ENCODE measurements around the gene CAPZB.
"Not testable (repeated sequence)": the region's sequence is repeated elsewhere in the genome, so short reads cannot be mapped to it uniquely, and the experiment has no call there.

Gene CAPZB

GRCh38 chr1:19515201-19515600 is 29.9 kb upstream of the CAPZB start:
- no peaks in the 10 kb centered on the region for H3K9me3 ChIP-seq (ENCODE audit: control insufficient read depth, low read length)
- H3K9ac ChIP-seq (ENCODE audit: low read length) = no peak overlapping the region
- DNase-seq (ENCODE audit: low read depth) = no peak
- H3K4me3 ChIP-seq (ENCODE audit: low read length) = no peak overlapping the region
- H3K36me3 ChIP-seq (ENCODE audit: control insufficient read depth, insufficient read depth, low read length, severe bottlenecking) = no peaks in the 10 kb centered on the region
- peaks cover 23% of the 10 kb centered on the region for H3K4me1 ChIP-seq (ENCODE audit: control insufficient read depth, insufficient read depth, low read length)
- no peaks in the 10 kb centered on the region for H3K27me3 ChIP-seq (replicated peaks; ENCODE audit: control insufficient read depth, insufficient read depth, low read length)

DNA sequence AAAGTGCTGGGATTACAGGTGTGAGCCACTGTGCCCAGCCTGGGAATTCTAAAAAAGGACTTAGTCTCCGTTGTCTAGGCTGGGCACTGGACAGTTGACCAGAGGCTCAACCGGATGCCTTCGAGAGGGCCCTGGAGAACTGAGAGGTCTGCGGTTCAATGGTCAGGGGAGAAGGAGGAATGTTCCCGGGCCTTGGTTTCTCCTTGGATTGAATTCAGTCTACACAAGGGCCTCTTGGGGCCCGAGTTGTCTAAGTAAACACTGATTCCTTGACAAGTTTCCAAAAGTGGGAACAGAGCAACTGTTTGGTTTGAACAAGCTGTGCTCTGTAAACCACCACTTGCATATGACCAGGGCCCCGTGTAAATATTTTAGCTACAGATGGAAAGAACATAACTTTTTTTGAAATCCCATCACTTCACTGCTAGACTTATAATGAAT is 29.1 kb upstream of the CAPZB start:
- no peaks in the 10 kb centered on the region for H3K9me3 ChIP-seq (ENCODE audit: control insufficient read depth, low read length)
- DNase-seq (ENCODE audit: low read depth) = peak; percentile 21
- no peaks in the 10 kb centered on the region for H3K27me3 ChIP-seq (replicated peaks; ENCODE audit: control insufficient read depth, insufficient read depth, low read length)
- H3K4me3 ChIP-seq (ENCODE audit: low read length) = no peak overlapping the region
- H3K9ac ChIP-seq (ENCODE audit: low read length) = peak overlapping the region; percentile 27
- H3K36me3 ChIP-seq (ENCODE audit: control insufficient read depth, insufficient read depth, low read length, severe bottlenecking) = no peaks in the 10 kb centered on the region
- H3K4me1 ChIP-seq (ENCODE audit: control insufficient read depth, insufficient read depth, low read length) = peaks cover 23% of the 10 kb centered on the region

DNA sequence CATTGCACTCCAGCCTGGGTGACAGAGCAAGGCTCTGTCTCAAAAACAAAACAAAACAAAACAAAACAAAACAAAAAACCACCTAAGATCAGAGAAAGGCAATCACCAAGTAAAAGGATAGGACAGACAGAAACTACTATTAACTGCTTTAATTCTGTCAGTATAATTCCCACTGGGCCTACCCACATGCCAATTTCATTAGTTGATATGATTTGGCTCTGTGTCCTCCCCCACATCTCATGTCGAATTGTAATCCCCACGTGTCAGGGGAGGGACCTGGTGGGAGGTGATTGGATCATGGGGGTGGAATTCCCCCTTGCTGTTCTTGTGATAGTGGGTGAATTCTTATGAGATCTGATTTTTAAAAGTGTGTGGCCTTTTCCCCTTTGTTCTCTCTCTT is 27.2 kb upstream of the CAPZB start:
- DNase-seq (ENCODE audit: low read depth) = no peak
- Histone ChIP-seq H3K9ac (ENCODE audit: low read length) (no peak overlapping the region), H3K27me3 (replicated peaks; ENCODE audit: control insufficient read depth, insufficient read depth, low read length) (no peaks in the 10 kb centered on the region), H3K36me3 (ENCODE audit: control insufficient read depth, insufficient read depth, low read length, severe bottlenecking) (no peaks in the 10 kb centered on the region), H3K4me1 (ENCODE audit: control insufficient read depth, insufficient read depth, low read length) (peaks cover 23% of the 10 kb centered on the region), H3K4me3 (ENCODE audit: low read length) (no peak overlapping the region), H3K9me3 (ENCODE audit: control insufficient read depth, low read length) (no peaks in the 10 kb centered on the region)

GRCh38 chr1:19511116-19511515 is 25.8 kb upstream of the CAPZB start:
- peaks cover 27% of the 10 kb centered on the region for H3K4me1 ChIP-seq (ENCODE audit: control insufficient read depth, insufficient read depth, low read length)
- no peaks in the 10 kb centered on the region for H3K9me3 ChIP-seq (ENCODE audit: control insufficient read depth, low read length)

GRCh38 chr1:19509647-19510046 is 24.3 kb upstream of the CAPZB start:
- not testable (repeated sequence) for H3K9me3 ChIP-seq (ENCODE audit: control insufficient read depth, low read length); H3K4me3 ChIP-seq (ENCODE audit: low read length); H3K27me3 ChIP-seq (replicated peaks; ENCODE audit: control insufficient read depth, insufficient read depth, low read length); H3K36me3 ChIP-seq (ENCODE audit: control insufficient read depth, insufficient read depth, low read length, severe bottlenecking); H3K9ac ChIP-seq (ENCODE audit: low read length); DNase-seq (ENCODE audit: low read depth)
- peaks cover 36% of the 10 kb centered on the region for H3K4me1 ChIP-seq (ENCODE audit: control insufficient read depth, insufficient read depth, low read length)

More at GRCh38 chr1:19511116-19511515, 25.8 kb upstream of the CAPZB start:
- Histone ChIP-seq H3K36me3 (ENCODE audit: control insufficient read depth, insufficient read depth, low read length, severe bottlenecking) (no peaks in the 10 kb centered on the region), H3K4me3 (ENCODE audit: low read length) (no peak overlapping the region), H3K9ac (ENCODE audit: low read length) (no peak overlapping the region), H3K27me3 (replicated peaks; ENCODE audit: control insufficient read depth, insufficient read depth, low read length) (no peaks in the 10 kb centered on the region)
- DNase-seq (ENCODE audit: low read depth) = no peak

GRCh38 chr1:19507516-19507915 is 22.2 kb upstream of the CAPZB start:
- H3K9ac ChIP-seq (ENCODE audit: low read length) = no peak overlapping the region
- H3K9me3 ChIP-seq (ENCODE audit: control insufficient read depth, low read length) = no peaks in the 10 kb centered on the region
- H3K27me3 ChIP-seq (replicated peaks; ENCODE audit: control insufficient read depth, insufficient read depth, low read length) = no peaks in the 10 kb centered on the region
- no peaks in the 10 kb centered on the region for H3K36me3 ChIP-seq (ENCODE audit: control insufficient read depth, insufficient read depth, low read length, severe bottlenecking)
- peaks cover 23% of the 10 kb centered on the region for H3K4me1 ChIP-seq (ENCODE audit: control insufficient read depth, insufficient read depth, low read length)
- H3K4me3 ChIP-seq (ENCODE audit: low read length) = no peak overlapping the region
- DNase-seq (ENCODE audit: low read depth) = no peak

GRCh38 chr1:19505693-19506457 is 20.5 kb upstream of the CAPZB start:
- Histone ChIP-seq H3K9me3 (ENCODE audit: control insufficient read depth, low read length) (no peaks in the 10 kb centered on the region), H3K9ac (ENCODE audit: low read length) (peak overlapping the region; percentile 40), H3K4me3 (ENCODE audit: low read length) (peak overlapping the region; percentile 62), H3K4me1 (ENCODE audit: control insufficient read depth, insufficient read depth, low read length) (peaks cover 23% of the 10 kb centered on the region), H3K36me3 (ENCODE audit: control insufficient read depth, insufficient read depth, low read length, severe bottlenecking) (no peaks in the 10 kb centered on the region), H3K27me3 (replicated peaks; ENCODE audit: control insufficient read depth, insufficient read depth, low read length) (no peaks in the 10 kb centered on the region)
- no peak for DNase-seq (ENCODE audit: low read depth)

DNA sequence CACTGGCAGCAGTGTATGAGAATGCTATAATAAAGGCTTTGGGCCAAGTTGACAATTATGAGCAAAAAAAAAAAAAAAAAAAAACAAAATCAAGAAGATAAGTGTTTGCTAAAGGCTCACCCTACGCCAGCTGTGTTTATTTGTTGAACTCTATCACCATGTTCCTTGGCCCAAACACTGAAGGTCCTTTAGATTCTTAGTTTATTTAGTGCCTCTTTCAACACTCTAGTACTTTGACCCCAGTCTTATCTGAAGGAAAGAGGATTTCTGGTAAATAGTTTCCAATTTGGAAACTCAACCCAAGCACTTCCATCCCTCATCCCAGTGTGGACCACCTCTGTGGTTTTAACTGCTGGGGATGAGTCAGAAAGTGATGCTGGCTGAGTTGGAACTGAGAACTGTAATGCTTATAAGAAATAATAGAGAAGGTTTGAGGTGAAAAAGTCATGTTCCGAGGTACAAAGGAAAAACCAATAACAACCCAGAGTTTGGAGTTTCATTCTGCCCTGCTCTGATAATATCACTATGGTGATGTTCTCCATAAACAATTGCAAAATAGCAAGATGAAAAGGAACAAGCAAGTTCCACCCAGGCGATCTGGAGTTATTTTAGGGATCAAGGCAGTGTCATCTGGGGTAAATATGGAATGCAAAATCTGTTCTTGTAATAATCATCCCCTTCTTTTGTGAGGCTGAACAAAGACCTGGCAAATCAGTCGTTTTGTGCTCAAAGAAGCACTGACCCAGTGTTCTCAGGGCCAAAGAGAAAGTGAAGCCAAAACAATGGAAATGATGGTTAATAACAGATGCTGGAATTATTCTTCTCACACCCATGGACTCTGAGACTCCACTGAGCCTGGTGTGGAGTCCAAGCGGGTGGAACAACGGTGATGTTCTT is 19.7 kb upstream of the CAPZB start:
- Histone ChIP-seq H3K4me3 (ENCODE audit: low read length) (peak overlapping the region; percentile 62), H3K9me3 (ENCODE audit: control insufficient read depth, low read length) (no peaks in the 10 kb centered on the region), H3K9ac (ENCODE audit: low read length) (peak overlapping the region; percentile 40), H3K36me3 (ENCODE audit: control insufficient read depth, insufficient read depth, low read length, severe bottlenecking) (no peaks in the 10 kb centered on the region), H3K27me3 (replicated peaks; ENCODE audit: control insufficient read depth, insufficient read depth, low read length) (no peaks in the 10 kb centered on the region), H3K4me1 (ENCODE audit: control insufficient read depth, insufficient read depth, low read length) (peaks cover 23% of the 10 kb centered on the region)
- peak; percentile 75 for DNase-seq (ENCODE audit: low read depth)

- not testable (repeated sequence) for H3K9ac ChIP-seq (ENCODE audit: low read length)
Observed at GRCh38 chr1:19502284-19502683, 16.9 kb upstream of the CAPZB start.

GRCh38 chr1:19499887-19500286 is 14.5 kb upstream of the CAPZB start:
- not testable (repeated sequence) for H3K9ac ChIP-seq (ENCODE audit: low read length); H3K4me3 ChIP-seq (ENCODE audit: low read length); H3K9me3 ChIP-seq (ENCODE audit: control insufficient read depth, low read length); DNase-seq (ENCODE audit: low read depth); H3K27me3 ChIP-seq (replicated peaks; ENCODE audit: control insufficient read depth, insufficient read depth, low read length); H3K36me3 ChIP-seq (ENCODE audit: control insufficient read depth, insufficient read depth, low read length, severe bottlenecking); H3K4me1 ChIP-seq (ENCODE audit: control insufficient read depth, insufficient read depth, low read length)

More at GRCh38 chr1:19502284-19502683, 16.9 kb upstream of the CAPZB start:
- H3K4me3 ChIP-seq (ENCODE audit: low read length); DNase-seq (ENCODE audit: low read depth); H3K27me3 ChIP-seq (replicated peaks; ENCODE audit: control insufficient read depth, insufficient read depth, low read length); H3K36me3 ChIP-seq (ENCODE audit: control insufficient read depth, insufficient read depth, low read length, severe bottlenecking); H3K9me3 ChIP-seq (ENCODE audit: control insufficient read depth, low read length): not testable (repeated sequence)
- peaks cover 23% of the 10 kb centered on the region for H3K4me1 ChIP-seq (ENCODE audit: control insufficient read depth, insufficient read depth, low read length)

DNA sequence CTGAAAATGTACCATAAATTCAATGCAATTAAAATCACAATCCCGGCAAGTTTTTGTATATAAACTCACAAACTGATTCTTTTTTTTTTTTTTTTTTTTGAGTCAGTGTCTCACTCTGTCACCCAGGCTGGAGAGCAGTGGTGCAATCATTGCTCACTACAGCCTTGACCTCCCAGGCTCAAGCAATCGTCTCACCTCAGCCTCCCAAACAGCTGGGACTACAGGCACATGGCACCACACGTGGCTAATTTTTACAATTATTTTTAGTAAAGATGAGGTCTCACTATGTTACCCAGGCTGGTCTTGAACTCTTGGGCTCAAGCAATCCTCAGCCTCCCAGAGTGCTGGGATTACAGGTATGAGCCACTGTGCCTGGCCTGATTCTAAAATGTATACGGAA is 12.1 kb upstream of the CAPZB start:
- not testable (repeated sequence) for H3K9ac ChIP-seq (ENCODE audit: low read length); H3K4me3 ChIP-seq (ENCODE audit: low read length); H3K4me1 ChIP-seq (ENCODE audit: control insufficient read depth, insufficient read depth, low read length); H3K9me3 ChIP-seq (ENCODE audit: control insufficient read depth, low read length); H3K36me3 ChIP-seq (ENCODE audit: control insufficient read depth, insufficient read depth, low read length, severe bottlenecking); H3K27me3 ChIP-seq (replicated peaks; ENCODE audit: control insufficient read depth, insufficient read depth, low read length); DNase-seq (ENCODE audit: low read depth)
